ACC112 (cell line): Measurements from ENCODE around the gene CENPX.

Experiments
- H2AFZ ChIP-seq: fragments of 200-600 bp; sonication (generic); one replicate; pipeline ENCODE4 v1.6.0; 2017; ENCODE audit warnings: antibody characterized with exemption, low read length; ENCODE audit not compliant: unreplicated experiment
- H3K27ac ChIP-seq: fragments of 200-600 bp; sonication (generic); 2 replicates; pipeline ENCODE4 v1.5.1; 2014; ENCODE audit warnings: low read depth, mild to moderate bottlenecking, antibody characterized with exemption, low read length, moderate library complexity
- H3K27me3 ChIP-seq: fragments of 200-600 bp; sonication (generic); 2 replicates; pipeline ENCODE4 v1.6.1; 2014; ENCODE audit warnings: mild to moderate bottlenecking, antibody characterized with exemption, low read length, moderate library complexity, mixed read lengths; ENCODE audit not compliant: insufficient read depth
- H3K36me3 ChIP-seq: fragments of 200-600 bp; sonication (generic); 2 replicates; pipeline ENCODE4 v1.6.1; 2016; ENCODE audit warnings: mild to moderate bottlenecking, antibody characterized with exemption, low read length, moderate library complexity, mixed read lengths; ENCODE audit not compliant: insufficient read depth
- H3K4me1 ChIP-seq: fragments of 200-600 bp; sonication (generic); one replicate; pipeline ENCODE4 v1.6.1; 2016; ENCODE audit warnings: low read length, mixed read lengths; ENCODE audit not compliant: insufficient read depth, unreplicated experiment, control insufficient read depth
- H3K4me3 ChIP-seq: fragments of 200-600 bp; sonication (generic); 2 replicates; pipeline ENCODE4 v1.5.1; 2014; ENCODE audit warnings: mild to moderate bottlenecking, low read depth, low read length
- H3K79me2 ChIP-seq: fragments of 200-600 bp; sonication (generic); one replicate; pipeline ENCODE4 v1.6.0; 2016; ENCODE audit warnings: low read length; ENCODE audit not compliant: control insufficient read depth, unreplicated experiment, insufficient read depth

CENPX gene

DNA sequence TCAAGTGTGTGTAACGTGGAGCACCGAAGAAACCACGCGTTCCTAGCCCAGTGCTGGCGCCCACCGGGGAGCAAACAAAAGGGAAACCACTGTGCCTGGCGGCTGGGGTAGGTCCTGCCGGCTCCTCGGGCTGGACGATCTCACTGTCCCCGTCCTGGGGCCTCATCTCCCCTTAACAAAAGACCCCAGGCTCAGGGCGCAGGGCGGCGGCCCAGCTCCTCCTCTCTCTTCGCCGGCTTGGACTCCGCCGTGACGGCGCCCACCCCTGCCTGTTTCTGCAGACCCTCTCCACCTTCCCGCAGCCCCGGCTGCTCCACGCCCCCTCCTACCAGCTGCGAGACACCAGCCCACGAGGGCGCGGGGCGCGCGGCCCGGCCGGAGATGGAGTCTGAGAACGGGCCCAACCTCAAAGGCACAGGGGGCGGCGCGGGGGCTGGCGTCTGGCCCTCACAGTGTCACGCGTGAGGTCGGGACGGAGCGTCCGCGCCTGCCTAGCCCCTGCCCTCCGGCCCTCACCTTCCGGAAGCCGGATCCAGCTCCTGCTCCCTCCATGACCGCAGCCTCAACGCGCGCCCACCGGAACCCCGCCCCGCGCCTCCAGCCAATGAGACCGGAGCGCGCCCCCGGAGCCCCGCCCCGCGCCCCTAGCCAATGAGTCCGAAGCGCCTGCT is at the start of gene CENPX:
CENPX (minus strand) TSS at position 569 of the 671 bp plus-strand sequence; CDS start at position 552, 17 bp downstream.
- no peak within 1 kb of the TSS for H3K27ac ChIP-seq
- peak within 1 kb of the TSS; percentile 67 for H2AFZ ChIP-seq
- H3K4me1 ChIP-seq = peaks cover 11% of the 10 kb centered on the region
- no peaks in the 10 kb centered on the region for H3K36me3 ChIP-seq
- H3K27me3 ChIP-seq = no peaks in the 10 kb centered on the region
- no peaks in the 10 kb centered on the region for H3K79me2 ChIP-seq
- peak within 1 kb of the TSS; percentile 91 for H3K4me3 ChIP-seq

DNA sequence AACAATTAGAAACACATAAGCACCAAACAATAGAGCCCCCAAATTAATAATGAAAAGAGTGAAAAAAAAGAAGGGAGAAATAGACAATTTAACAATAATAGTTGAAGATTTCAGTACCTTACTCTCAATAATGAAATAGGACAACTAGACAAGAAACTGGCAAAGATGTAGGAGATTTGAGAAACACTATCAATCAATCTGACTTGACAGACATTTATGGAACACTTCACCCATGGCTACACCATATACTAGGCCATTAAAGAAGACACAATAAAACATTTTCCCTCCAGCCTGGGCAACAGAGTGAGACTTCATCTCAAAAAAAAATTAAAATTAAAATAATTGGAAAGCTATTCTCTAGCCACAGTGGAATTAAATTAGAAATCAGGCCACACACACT is 47.9 kb upstream of the CENPX start:
- H3K36me3 ChIP-seq = no peaks in the 10 kb centered on the region
- H3K79me2 ChIP-seq = peaks cover 6% of the 10 kb centered on the region
- H3K27me3 ChIP-seq = no peaks in the 10 kb centered on the region
- H3K27ac ChIP-seq = no peak overlapping the region
- H2AFZ ChIP-seq = no peak overlapping the region
- no peak overlapping the region for H3K4me3 ChIP-seq
- peaks cover 5% of the 10 kb centered on the region for H3K4me1 ChIP-seq

GRCh38 chr17:82065638-82066303 is 43.1 kb upstream of the CENPX start, which contains the start of gene DUS1L:
TSS of gene DUS1L (minus strand) at chr17:82065804. CDS start at chr17:82065059, 745 bp downstream.
- Histone ChIP-seq H3K79me2 (peaks cover 22% of the 10 kb centered on the region), H3K27me3 (no peaks in the 10 kb centered on the region), H3K4me1 (peaks cover 11% of the 10 kb centered on the region), H3K27ac (no peak within 1 kb of the TSS), H3K36me3 (no peaks in the 10 kb centered on the region), H3K4me3 (peak within 1 kb of the TSS; percentile 95), H2AFZ (peak within 1 kb of the TSS; percentile 93)

DNA sequence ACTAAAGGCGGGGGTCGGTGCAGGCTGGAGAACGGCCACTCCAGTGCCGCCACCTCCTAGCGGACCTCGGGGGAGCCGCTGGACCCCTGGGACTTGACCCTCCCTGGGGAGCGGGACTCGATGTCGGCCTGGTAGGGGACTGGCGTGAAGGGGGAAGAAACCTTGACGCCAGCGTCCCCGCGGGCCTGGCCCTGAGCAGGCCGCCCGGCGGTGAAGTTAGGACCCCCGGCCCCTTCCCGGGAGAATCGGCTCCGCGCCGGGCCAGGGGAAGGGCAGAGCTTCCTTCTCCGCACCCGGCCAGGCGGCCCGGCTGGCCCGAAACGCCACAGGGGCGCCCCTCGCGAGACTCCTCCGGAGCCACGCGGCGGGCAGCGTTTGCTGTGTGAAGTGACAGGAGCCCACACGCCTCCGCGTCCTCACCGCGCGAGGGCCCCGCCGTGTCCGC is 42.5 kb upstream of the CENPX start:
- Histone ChIP-seq H3K27me3 (no peaks in the 10 kb centered on the region), H2AFZ (no peak overlapping the region), H3K4me1 (peaks cover 11% of the 10 kb centered on the region), H3K27ac (no peak overlapping the region), H3K4me3 (peak overlapping the region; percentile 95), H3K36me3 (no peaks in the 10 kb centered on the region), H3K79me2 (peaks cover 22% of the 10 kb centered on the region)

DNA sequence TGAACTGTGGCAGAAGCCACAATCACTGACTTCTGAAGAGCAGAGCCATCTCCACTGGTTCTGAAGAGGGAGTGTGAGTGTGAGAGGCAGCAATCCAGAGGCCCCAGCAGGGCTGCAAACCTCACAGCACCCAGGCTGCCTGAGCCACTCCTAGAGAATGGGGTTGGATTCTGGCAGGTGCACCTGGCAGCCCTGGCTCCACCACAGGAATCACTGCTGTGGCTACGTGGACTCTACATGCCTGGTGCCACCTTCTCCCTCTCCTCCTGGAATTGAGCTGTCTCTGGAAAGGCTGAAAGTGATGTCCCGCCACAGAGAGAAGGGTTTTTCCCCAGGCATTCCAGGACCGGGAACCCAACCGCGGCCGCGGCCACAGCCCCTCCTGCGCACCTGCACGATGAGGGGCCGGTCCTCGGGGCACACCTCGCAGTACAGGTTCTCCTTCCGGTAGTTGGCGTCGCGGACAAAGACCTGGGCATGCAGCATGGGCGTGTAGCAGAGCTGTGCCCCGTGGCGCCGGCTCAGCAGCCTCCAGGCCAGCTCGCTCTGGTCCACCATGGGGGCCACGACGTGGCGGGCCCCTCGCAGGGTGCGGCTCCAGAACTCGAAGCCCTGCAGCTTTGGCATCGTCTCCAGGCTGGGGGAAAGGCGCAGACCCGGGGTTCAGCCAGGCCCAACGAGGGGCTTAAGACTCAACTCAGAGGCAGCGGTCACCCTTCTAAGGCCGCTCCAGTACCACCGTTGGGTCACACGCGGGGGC is 41.9 kb upstream of the CENPX start:
- Histone ChIP-seq H3K36me3 (no peaks in the 10 kb centered on the region), H3K4me3 (peak overlapping the region; percentile 95), H3K27me3 (no peaks in the 10 kb centered on the region), H3K79me2 (peaks cover 22% of the 10 kb centered on the region), H3K27ac (no peak overlapping the region), H2AFZ (no peak overlapping the region), H3K4me1 (peaks cover 11% of the 10 kb centered on the region)

DNA sequence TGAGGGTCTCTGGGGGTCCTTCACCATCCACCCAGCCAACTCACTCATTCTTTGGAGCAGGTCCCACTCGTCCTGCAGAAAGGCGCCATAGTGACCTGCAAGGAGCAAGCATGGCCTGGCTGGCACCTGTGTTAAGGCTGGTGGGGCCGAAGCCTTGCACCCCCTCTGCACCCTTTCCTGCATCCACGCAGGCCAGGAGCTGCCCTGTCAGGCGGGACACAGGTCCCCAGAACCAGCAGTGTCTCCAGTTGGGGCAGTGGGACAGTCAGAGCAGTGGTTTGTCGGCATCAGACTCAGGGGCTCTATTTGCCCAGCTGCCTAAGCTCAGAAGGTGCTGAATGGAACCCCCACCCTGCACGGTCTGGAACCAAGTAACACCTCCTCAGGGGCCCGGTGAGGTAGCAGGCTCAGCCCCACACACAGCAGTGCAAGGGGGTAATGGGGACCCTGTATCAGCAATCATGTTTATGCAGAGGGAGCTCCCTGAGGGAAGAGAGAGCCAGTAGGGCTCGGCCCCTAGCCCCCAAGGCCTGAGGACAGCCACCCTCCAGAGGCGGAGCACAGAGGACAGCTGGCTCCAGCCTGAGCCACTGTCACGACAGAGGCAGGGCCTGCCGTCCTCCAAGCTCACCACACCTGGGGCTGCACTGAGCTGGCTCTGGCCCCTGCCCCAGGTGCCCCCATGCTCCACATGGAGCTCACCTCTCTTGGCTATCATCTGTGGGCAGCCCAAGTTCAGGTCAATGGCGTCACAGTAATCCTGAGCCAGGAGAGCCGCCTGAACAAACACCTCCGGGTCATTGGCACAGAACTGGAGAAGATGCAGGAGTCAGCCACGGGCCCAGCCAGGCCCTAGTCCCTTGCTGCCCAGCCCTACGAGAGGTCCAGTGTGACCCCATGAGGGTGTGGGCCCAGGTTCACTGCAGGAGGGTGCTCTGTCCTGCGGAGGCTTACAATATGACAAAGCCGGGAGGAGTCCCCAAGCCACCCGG is 41.0 kb upstream of the CENPX start:
- no peaks in the 10 kb centered on the region for H3K27me3 ChIP-seq
- no peak overlapping the region for H2AFZ ChIP-seq
- H3K4me3 ChIP-seq = peak overlapping the region; percentile 95; the same call in 1 of the 2 replicates
- no peak overlapping the region for H3K27ac ChIP-seq
- H3K4me1 ChIP-seq = peaks cover 11% of the 10 kb centered on the region
- H3K79me2 ChIP-seq = peaks cover 22% of the 10 kb centered on the region
- no peaks in the 10 kb centered on the region for H3K36me3 ChIP-seq

DNA sequence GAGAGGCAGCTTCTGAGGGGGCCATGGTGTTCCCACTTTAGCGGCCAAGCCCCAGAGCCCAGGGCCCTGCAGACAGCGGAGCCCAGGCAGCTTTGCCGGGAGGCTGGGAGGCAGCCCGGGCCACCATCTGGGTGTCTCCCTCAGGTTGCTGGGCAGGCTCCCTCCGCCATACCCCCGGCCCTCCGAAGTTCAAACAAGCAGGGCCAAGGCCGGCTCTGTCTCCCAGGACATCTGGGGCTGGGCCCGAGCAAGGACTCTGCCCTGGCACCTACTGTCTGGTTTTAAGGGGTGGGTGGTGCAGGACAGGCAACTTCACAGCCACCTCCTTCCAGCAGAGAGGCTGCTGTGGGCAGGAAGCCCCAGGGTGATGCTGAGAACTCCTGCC is 40.3 kb upstream of the CENPX start:
- H3K79me2 ChIP-seq = peaks cover 22% of the 10 kb centered on the region
- no peak overlapping the region for H2AFZ ChIP-seq
- H3K27ac ChIP-seq = no peak overlapping the region
- H3K4me1 ChIP-seq = peaks cover 11% of the 10 kb centered on the region
- no peaks in the 10 kb centered on the region for H3K27me3 ChIP-seq
- no peaks in the 10 kb centered on the region for H3K36me3 ChIP-seq
- no peak overlapping the region for H3K4me3 ChIP-seq

GRCh38 chr17:82062076-82062983 is 39.7 kb upstream of the CENPX start:
- Histone ChIP-seq H3K4me1 (peaks cover 11% of the 10 kb centered on the region), H3K36me3 (no peaks in the 10 kb centered on the region), H3K4me3 (no peak overlapping the region), H2AFZ (no peak overlapping the region), H3K79me2 (peaks cover 22% of the 10 kb centered on the region), H3K27ac (no peak overlapping the region), H3K27me3 (no peaks in the 10 kb centered on the region)
